HEK293 (cell line): ENCODE measurements around the gene APOL5.

ENCODE experiments used
- KLF1 ChIP-seq: fragments of 450-650 bp; formaldehyde crosslinking; IDR thresholded peaks from 2 replicates; pipeline ENCODE4 v1.5.1; 2016; ENCODE audit warnings: missing biosample characterization, missing genetic modification characterization
- MZF1 ChIP-seq: fragments of 450-650 bp; formaldehyde crosslinking; IDR thresholded peaks from 2 replicates; pipeline ENCODE4 v1.5.1; 2017; ENCODE audit warnings: missing biosample characterization, missing genetic modification characterization, borderline replicate concordance
- SP2 ChIP-seq: fragments of 450-650 bp; formaldehyde crosslinking; IDR thresholded peaks from 2 replicates; pipeline ENCODE4 v1.5.1; 2016; ENCODE audit warnings: missing biosample characterization, missing genetic modification characterization
- SP3 ChIP-seq: fragments of 450-650 bp; formaldehyde crosslinking; IDR thresholded peaks from 2 replicates; pipeline ENCODE4 v1.5.1; 2016; ENCODE audit warnings: missing biosample characterization, missing genetic modification characterization
- ZNF274 ChIP-seq, 2 experiments: fragments of 200-500 bp in 1 of 2; fragments of 450-650 bp in 1 of 2; sonication (Bioruptor generic) in 1 of 2; formaldehyde crosslinking in 1 of 2; IDR thresholded peaks; 2 replicates each; pipeline versions ENCODE4 v1.5.1 to v1.6.1; 2014 to 2016; ENCODE audit warnings: borderline replicate concordance in 1 of 2, inconsistent platforms in 1 of 2, low read length in 1 of 2, missing biosample characterization in 1 of 2, missing genetic modification characterization in 1 of 2
- ZNF341 ChIP-seq: fragments of 450-650 bp; formaldehyde crosslinking; IDR thresholded peaks from 2 replicates; pipeline ENCODE4; 2016; ENCODE audit warnings: low read depth, missing biosample characterization, missing genetic modification characterization
- ZNF473 ChIP-seq: fragments of 450-650 bp; formaldehyde crosslinking; IDR thresholded peaks from 2 replicates; pipeline ENCODE4 v1.5.1; 2017; ENCODE audit warnings: missing biosample characterization, missing genetic modification characterization
- TF ChIP-seq, protein P1 (sequence below): fragments of 450-650 bp; formaldehyde crosslinking; IDR thresholded peaks from 2 replicates; pipeline ENCODE4 v1.5.1; 2016; ENCODE audit warnings: missing biosample characterization, missing genetic modification characterization
- TF ChIP-seq, protein P2 (sequence below): fragments of 450-650 bp; formaldehyde crosslinking; IDR thresholded peaks from 2 replicates; pipeline ENCODE4 v1.5.1; 2016; ENCODE audit warnings: missing biosample characterization, missing genetic modification characterization
- TF ChIP-seq, protein P3 (sequence below): fragments of 450-650 bp; formaldehyde crosslinking; IDR thresholded peaks from 2 replicates; pipeline ENCODE4 v1.5.1; 2017; ENCODE audit warnings: missing biosample characterization, missing genetic modification characterization
- TF ChIP-seq, protein P4 (sequence below): fragments of 450-650 bp; formaldehyde crosslinking; IDR thresholded peaks from 2 replicates; pipeline ENCODE4 v1.5.1; 2016; ENCODE audit warnings: missing biosample characterization, missing genetic modification characterization

DNA sequence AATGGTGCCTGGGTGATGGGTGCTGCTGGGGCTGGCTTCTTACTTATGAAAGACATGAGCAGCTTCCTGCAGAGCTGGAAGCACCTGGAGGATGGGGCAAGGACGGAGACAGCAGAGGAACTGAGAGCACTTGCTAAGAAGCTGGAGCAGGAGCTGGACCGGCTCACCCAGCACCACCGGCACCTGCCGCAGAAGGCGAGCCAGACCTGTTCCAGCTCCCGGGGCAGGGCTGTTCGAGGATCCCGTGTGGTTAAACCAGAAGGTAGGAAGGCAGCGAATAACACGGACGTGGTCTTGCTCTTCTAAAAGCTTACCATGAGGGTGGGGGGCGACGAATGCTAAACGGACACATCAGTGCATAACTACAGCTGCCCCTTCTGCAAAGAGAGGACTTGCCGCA lies 9.3 kb downstream of the APOL5 start:
- TF ChIP-seq, protein P1, sequence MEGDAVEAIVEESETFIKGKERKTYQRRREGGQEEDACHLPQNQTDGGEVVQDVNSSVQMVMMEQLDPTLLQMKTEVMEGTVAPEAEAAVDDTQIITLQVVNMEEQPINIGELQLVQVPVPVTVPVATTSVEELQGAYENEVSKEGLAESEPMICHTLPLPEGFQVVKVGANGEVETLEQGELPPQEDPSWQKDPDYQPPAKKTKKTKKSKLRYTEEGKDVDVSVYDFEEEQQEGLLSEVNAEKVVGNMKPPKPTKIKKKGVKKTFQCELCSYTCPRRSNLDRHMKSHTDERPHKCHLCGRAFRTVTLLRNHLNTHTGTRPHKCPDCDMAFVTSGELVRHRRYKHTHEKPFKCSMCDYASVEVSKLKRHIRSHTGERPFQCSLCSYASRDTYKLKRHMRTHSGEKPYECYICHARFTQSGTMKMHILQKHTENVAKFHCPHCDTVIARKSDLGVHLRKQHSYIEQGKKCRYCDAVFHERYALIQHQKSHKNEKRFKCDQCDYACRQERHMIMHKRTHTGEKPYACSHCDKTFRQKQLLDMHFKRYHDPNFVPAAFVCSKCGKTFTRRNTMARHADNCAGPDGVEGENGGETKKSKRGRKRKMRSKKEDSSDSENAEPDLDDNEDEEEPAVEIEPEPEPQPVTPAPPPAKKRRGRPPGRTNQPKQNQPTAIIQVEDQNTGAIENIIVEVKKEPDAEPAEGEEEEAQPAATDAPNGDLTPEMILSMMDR = no peak
- TF ChIP-seq, protein P2, sequence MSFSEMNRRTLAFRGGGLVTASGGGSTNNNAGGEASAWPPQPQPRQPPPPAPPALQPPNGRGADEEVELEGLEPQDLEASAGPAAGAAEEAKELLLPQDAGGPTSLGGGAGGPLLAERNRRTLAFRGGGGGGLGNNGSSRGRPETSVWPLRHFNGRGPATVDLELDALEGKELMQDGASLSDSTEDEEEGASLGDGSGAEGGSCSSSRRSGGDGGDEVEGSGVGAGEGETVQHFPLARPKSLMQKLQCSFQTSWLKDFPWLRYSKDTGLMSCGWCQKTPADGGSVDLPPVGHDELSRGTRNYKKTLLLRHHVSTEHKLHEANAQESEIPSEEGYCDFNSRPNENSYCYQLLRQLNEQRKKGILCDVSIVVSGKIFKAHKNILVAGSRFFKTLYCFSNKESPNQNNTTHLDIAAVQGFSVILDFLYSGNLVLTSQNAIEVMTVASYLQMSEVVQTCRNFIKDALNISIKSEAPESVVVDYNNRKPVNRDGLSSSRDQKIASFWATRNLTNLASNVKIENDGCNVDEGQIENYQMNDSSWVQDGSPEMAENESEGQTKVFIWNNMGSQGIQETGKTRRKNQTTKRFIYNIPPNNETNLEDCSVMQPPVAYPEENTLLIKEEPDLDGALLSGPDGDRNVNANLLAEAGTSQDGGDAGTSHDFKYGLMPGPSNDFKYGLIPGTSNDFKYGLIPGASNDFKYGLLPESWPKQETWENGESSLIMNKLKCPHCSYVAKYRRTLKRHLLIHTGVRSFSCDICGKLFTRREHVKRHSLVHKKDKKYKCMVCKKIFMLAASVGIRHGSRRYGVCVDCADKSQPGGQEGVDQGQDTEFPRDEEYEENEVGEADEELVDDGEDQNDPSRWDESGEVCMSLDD = no peak
- TF ChIP-seq SP3 (tag by site-specific recombination) (no peak), SP2 (tag by site-specific recombination) (no peak), ZNF473 (tag by site-specific recombination) (no peak), ZNF274 (IDR thresholded peaks at IDR 0.05; ENCODE audit: low read length) (no peak), ZNF274 (tag by site-specific recombination; IDR thresholded peaks at IDR 0.05; ENCODE audit: borderline replicate concordance) (no peak), KLF1 (tag by site-specific recombination) (no peak), ZNF341 (tag by site-specific recombination) (no peak), MZF1 (tag by site-specific recombination) (no peak)
- TF ChIP-seq, protein P3, sequence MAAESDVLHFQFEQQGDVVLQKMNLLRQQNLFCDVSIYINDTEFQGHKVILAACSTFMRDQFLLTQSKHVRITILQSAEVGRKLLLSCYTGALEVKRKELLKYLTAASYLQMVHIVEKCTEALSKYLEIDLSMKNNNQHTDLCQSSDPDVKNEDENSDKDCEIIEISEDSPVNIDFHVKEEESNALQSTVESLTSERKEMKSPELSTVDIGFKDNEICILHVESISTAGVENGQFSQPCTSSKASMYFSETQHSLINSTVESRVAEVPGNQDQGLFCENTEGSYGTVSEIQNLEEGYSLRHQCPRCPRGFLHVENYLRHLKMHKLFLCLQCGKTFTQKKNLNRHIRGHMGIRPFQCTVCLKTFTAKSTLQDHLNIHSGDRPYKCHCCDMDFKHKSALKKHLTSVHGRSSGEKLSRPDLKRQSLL (tag by site-specific recombination) = no peak
- TF ChIP-seq, protein P4, sequence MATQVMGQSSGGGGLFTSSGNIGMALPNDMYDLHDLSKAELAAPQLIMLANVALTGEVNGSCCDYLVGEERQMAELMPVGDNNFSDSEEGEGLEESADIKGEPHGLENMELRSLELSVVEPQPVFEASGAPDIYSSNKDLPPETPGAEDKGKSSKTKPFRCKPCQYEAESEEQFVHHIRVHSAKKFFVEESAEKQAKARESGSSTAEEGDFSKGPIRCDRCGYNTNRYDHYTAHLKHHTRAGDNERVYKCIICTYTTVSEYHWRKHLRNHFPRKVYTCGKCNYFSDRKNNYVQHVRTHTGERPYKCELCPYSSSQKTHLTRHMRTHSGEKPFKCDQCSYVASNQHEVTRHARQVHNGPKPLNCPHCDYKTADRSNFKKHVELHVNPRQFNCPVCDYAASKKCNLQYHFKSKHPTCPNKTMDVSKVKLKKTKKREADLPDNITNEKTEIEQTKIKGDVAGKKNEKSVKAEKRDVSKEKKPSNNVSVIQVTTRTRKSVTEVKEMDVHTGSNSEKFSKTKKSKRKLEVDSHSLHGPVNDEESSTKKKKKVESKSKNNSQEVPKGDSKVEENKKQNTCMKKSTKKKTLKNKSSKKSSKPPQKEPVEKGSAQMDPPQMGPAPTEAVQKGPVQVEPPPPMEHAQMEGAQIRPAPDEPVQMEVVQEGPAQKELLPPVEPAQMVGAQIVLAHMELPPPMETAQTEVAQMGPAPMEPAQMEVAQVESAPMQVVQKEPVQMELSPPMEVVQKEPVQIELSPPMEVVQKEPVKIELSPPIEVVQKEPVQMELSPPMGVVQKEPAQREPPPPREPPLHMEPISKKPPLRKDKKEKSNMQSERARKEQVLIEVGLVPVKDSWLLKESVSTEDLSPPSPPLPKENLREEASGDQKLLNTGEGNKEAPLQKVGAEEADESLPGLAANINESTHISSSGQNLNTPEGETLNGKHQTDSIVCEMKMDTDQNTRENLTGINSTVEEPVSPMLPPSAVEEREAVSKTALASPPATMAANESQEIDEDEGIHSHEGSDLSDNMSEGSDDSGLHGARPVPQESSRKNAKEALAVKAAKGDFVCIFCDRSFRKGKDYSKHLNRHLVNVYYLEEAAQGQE (tag by site-specific recombination) = no peak
